GM12878 (cell line): ENCODE measurements around the gene NTN3. TPM values are rescaled to one million over a fixed set of nuclear protein-coding genes. Genes with fewer than 3 reads are reported as not detected.
A peak's percentile ranks its signal among the peaks of the same experiment; 100 is the strongest.

Experiments used
- ATAC-seq: fragments of 200-7000 bp; cut with Tn5 transposase; 3 replicates; pipeline ENCODE4 v1.9.1; 2020; ENCODE audit warnings: mild to moderate bottlenecking, moderate library complexity
- BruUV-seq: library from RNA; stranded (reverse); fragments of 400-500 nt; replicated peaks from 2 replicates; lab custom pipeline; 2021; lab: Mats Ljungman, UMichigan
- CTCF ChIA-PET: fragments of 300-600 bp; sonication (Branson Sonifier 250); formaldehyde crosslinking; extraction: SDS; loops from one replicate; lab custom pipeline; 2021; ENCODE audit warnings: inconsistent platforms; lab: Yijun Ruan, JAX
- POLR2A ChIA-PET: fragments of 350-600 bp; formaldehyde crosslinking; extraction: SDS; loops from one replicate; lab custom pipeline; 2021; ENCODE audit warnings: inconsistent platforms; lab: Charles Lee
- RAD21 ChIA-PET: fragments of 300-600 bp; sonication (Branson Sonifier 250); formaldehyde crosslinking; loops from one replicate; lab custom pipeline; 2023; ENCODE audit warnings: antibody characterized with exemption; ENCODE audit not compliant: unreplicated experiment; lab: Charles Lee
- SMC1A ChIA-PET: fragments of 300-600 bp; sonication (Branson Sonifier 250); formaldehyde crosslinking; loops from one replicate; lab custom pipeline; 2023; ENCODE audit not compliant: unreplicated experiment, uncharacterized antibody; lab: Charles Lee
- DNase-seq: peaks from one replicate; pipeline ENCODE4 v3.0.0-alpha.2; 2011; ENCODE audit warnings: low read depth, low spot score
- FAIRE-seq: peaks from 3 replicates; lab custom pipeline; 2011; peaks lifted over from hg19 to GRCh38; lab: Jason Lieb, UNC
- H2AFZ ChIP-seq: 2 replicates; pipeline ENCODE4 v1.6.0; 2011; ENCODE audit warnings: low read depth, low read length, control low read depth; ENCODE audit not compliant: control insufficient read depth
- H3K27ac ChIP-seq: 2 replicates; pipeline ENCODE4 v1.5.1; 2011; ENCODE audit warnings: control low read depth; ENCODE audit not compliant: control insufficient read depth, insufficient read depth
- H3K27me3 ChIP-seq, 2 experiments: replicated peaks in 1 of 2; 2 replicates each; pipeline versions ENCODE4 v1.6.0 to v1.6.1; 2011; ENCODE audit warnings: low read length in 1 of 2; ENCODE audit not compliant: control insufficient read depth in 2 of 2, insufficient read depth in 2 of 2
- H3K36me3 ChIP-seq, 2 experiments: 2 replicates each; pipeline ENCODE4 v1.5.1; 2011; ENCODE audit warnings: low read length in 1 of 2; ENCODE audit not compliant: control insufficient read depth in 2 of 2, insufficient read depth in 2 of 2
- H3K4me1 ChIP-seq: 2 replicates; pipeline ENCODE4 v1.6.1; 2011; ENCODE audit warnings: mild to moderate bottlenecking, low read length, moderate library complexity, mixed read lengths; ENCODE audit not compliant: control insufficient read depth, insufficient read depth
- H3K4me2 ChIP-seq: 2 replicates; pipeline ENCODE4 v1.6.0; 2011; ENCODE audit warnings: control low read depth; ENCODE audit not compliant: control insufficient read depth, insufficient read depth
- H3K4me3 ChIP-seq: fragments of 200-600 bp; sonication (generic); 2 replicates; pipeline ENCODE4 v1.5.1; 2016
- H3K79me2 ChIP-seq: 2 replicates; pipeline ENCODE4 v1.6.0; 2011; ENCODE audit warnings: low read length; ENCODE audit not compliant: control insufficient read depth, insufficient read depth
- H3K9ac ChIP-seq: 2 replicates; pipeline ENCODE4 v1.8.0; 2011; ENCODE audit warnings: low read length, control low read depth, mixed read lengths; ENCODE audit not compliant: control insufficient read depth, insufficient read depth
- H3K9me3 ChIP-seq: replicated peaks from 3 replicates; pipeline ENCODE4 v1.5.1; 2011; ENCODE audit warnings: mild to moderate bottlenecking, low read length; ENCODE audit not compliant: control insufficient read depth, insufficient read depth
- H4K20me1 ChIP-seq: 2 replicates; pipeline ENCODE4 v1.6.0; 2011; ENCODE audit not compliant: control insufficient read depth, insufficient read depth
- CBX3 ChIP-seq: fragments of 200-600 bp; sonication (generic); IDR thresholded peaks from 2 replicates; pipeline ENCODE4 v1.6.1; 2016; ENCODE audit warnings: low read depth, borderline replicate concordance
- GATAD2B ChIP-seq: fragments of 450-650 bp; conservative IDR thresholded peaks from 2 replicates; pipeline ENCODE4 v1.6.1; 2017; ENCODE audit warnings: low read depth, mild to moderate bottlenecking, moderate library complexity
- NBN ChIP-seq: fragments of 450-650 bp; IDR thresholded peaks from 2 replicates; pipeline ENCODE4 v1.6.1; 2016
- PKNOX1 ChIP-seq: fragments of 450-650 bp; IDR thresholded peaks from 2 replicates; pipeline ENCODE4 v1.6.1; 2016; ENCODE audit warnings: mild to moderate bottlenecking
- SP1 ChIP-seq: IDR thresholded peaks from one replicate; pipeline ENCODE4 v1.6.1; 2011; ENCODE audit warnings: low read depth, low read length
- TCF12 ChIP-seq: IDR thresholded peaks from 2 replicates; pipeline ENCODE4 v1.6.1; 2011; ENCODE audit warnings: low read depth, mild to moderate bottlenecking, low read length
- WGBS: methylation state at CpG from one replicate; pipeline ENCODE4 v1.1.6; 2016; ENCODE audit warnings: low lambda C conversion rate; ENCODE audit not compliant: insufficient replicate concordance, insufficient coverage; ENCODE audit errors: missing lambda C conversion rate; 5-methylcytosine and 5-hydroxymethylcytosine counted together
- in situ Hi-C: fragments of 300-500 bp; cut with MboI; formaldehyde crosslinking; loops from 9 replicates; pipeline ENCODE4 v1.14.3; 2018; ENCODE audit warnings: mixed read lengths
- intact Hi-C: fragments of 100-400 bp; cut with micrococcal nuclease; formaldehyde crosslinking; loops from one replicate; pipeline ENCODE4 v1.14.2; 2022; ENCODE audit not compliant: unreplicated experiment
- polyA plus RNA-seq, 11 experiments: library from polyadenylated mRNA; depleted of rRNA in 4 of 11; unstranded in 6 of 11; stranded (reverse) in 5 of 11; fragments of >200 nt; fragmentation: Nextera tagmentation in 4 of 11; fragmentation: Illumina TruSeq in 1 of 11; extraction: Ambion mirVana in 4 of 11; extraction: Trizol in 1 of 11; gene quantifications; 1 replicate in 1 of 11; 2 replicates in 10 of 11; pipeline versions ENCODE4 v1.2.1 to v1.2.3, GENCODE V29; 2011 to 2016; ENCODE audit warnings: inconsistent platforms in 2 of 11, missing spikeins in 2 of 11, low read depth in 1 of 11
- total RNA-seq, 4 experiments: library from RNA; depleted of rRNA in 3 of 4; stranded (reverse); fragments of >200 nt in 3 of 4; fragmentation: Illumina TruSeq in 1 of 4; extraction: Trizol in 1 of 4; gene quantifications; 2 replicates each; pipeline versions ENCODE4 v1.2.1 to v1.2.3, GENCODE V29; 2013 to 2021
- TF ChIP-seq, protein P1 (sequence below): fragments of 450-650 bp; IDR thresholded peaks from 2 replicates; pipeline ENCODE4 v1.6.1; 2017; ENCODE audit warnings: mild to moderate bottlenecking, moderate library complexity
- TF ChIP-seq, protein P2 (sequence below): IDR thresholded peaks from 2 replicates; pipeline ENCODE4 v1.6.1; 2011; ENCODE audit warnings: borderline replicate concordance, low read depth, mild to moderate bottlenecking, moderate library complexity, low read length; ENCODE audit not compliant: insufficient read depth, poor library complexity, severe bottlenecking

The NTN3 gene
- total and polyA plus RNA-seq, 10 of the 15 experiments (the other 5 are each of a cell fraction or from before 2014, with no cell fraction given): 0.04 TPM; not detected in 9

- TF ChIP-seq, protein P1, sequence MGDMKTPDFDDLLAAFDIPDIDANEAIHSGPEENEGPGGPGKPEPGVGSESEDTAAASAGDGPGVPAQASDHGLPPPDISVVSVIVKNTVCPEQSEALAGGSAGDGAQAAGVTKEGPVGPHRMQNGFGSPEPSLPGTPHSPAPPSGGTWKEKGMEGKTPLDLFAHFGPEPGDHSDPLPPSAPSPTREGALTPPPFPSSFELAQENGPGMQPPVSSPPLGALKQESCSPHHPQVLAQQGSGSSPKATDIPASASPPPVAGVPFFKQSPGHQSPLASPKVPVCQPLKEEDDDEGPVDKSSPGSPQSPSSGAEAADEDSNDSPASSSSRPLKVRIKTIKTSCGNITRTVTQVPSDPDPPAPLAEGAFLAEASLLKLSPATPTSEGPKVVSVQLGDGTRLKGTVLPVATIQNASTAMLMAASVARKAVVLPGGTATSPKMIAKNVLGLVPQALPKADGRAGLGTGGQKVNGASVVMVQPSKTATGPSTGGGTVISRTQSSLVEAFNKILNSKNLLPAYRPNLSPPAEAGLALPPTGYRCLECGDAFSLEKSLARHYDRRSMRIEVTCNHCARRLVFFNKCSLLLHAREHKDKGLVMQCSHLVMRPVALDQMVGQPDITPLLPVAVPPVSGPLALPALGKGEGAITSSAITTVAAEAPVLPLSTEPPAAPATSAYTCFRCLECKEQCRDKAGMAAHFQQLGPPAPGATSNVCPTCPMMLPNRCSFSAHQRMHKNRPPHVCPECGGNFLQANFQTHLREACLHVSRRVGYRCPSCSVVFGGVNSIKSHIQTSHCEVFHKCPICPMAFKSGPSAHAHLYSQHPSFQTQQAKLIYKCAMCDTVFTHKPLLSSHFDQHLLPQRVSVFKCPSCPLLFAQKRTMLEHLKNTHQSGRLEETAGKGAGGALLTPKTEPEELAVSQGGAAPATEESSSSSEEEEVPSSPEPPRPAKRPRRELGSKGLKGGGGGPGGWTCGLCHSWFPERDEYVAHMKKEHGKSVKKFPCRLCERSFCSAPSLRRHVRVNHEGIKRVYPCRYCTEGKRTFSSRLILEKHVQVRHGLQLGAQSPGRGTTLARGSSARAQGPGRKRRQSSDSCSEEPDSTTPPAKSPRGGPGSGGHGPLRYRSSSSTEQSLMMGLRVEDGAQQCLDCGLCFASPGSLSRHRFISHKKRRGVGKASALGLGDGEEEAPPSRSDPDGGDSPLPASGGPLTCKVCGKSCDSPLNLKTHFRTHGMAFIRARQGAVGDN: no peak
Measured at GRCh38 chr16:2468233-2468724, 2.8 kb upstream of the NTN3 start (continued).

DNA sequence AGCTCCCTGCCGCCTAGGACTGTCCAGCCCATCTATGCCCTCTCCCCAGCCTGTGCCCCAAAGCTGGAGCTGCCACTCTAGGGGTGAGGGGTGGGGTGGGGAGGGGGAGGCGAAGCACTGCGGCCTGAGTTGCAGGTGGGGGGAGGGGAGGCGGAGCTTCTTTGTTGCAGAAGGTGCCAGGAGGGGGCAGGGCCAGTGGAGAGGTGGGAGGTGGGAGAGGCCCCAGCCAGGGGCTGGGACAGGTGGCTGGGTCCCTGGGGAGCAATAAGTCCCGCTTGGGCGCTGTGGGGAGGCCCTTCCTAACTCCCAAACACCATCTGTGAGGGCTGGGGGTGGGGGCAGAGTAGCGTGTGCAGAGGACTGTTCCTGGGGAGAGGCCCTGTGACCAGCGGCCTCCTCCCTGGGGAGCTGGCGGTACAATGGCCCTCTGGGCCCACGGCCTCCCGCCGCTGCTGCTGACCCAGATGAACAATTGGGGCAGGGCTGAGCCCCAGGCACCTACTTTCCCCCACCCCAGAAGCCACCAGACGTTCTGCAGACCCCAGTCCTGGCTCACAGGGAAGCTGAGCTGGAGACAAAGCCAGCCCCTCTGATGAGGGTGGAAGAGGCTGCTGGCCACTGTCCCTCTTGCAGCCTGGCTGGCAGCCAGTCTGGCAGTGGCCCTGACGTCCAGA, 2.2 kb upstream of the NTN3 start:
- peak overlapping the region; percentile 72; the same call in 1 of the 2 replicates for H3K4me3 ChIP-seq
- no peak for FAIRE-seq
- TF ChIP-seq, protein P1: peak; percentile 40
- peak; percentile 79 for TF ChIP-seq NBN
- peak; percentile 95 for TF ChIP-seq GATAD2B
- TF ChIP-seq SP1: peak; percentile 52
- TF ChIP-seq, protein P2, sequence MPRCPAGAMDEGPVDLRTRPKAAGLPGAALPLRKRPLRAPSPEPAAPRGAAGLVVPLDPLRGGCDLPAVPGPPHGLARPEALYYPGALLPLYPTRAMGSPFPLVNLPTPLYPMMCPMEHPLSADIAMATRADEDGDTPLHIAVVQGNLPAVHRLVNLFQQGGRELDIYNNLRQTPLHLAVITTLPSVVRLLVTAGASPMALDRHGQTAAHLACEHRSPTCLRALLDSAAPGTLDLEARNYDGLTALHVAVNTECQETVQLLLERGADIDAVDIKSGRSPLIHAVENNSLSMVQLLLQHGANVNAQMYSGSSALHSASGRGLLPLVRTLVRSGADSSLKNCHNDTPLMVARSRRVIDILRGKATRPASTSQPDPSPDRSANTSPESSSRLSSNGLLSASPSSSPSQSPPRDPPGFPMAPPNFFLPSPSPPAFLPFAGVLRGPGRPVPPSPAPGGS: peak; percentile 20
- peak; percentile 98 for TF ChIP-seq TCF12
- TF ChIP-seq CBX3: no peak
- TF ChIP-seq PKNOX1: no peak

More for the DNA sequence above, 2.2 kb upstream of the NTN3 start:
- peak; percentile 49 for DNase-seq
- intact Hi-C loops: loop anchor here (5.0 kb wide), 1 partner anchor 38 kb away; no protein-coding TSS in a partner anchor
- ATAC-seq: peak; percentile 69
- Histone ChIP-seq H2AFZ (peak overlapping the region; percentile 24; the same call in 1 of the 2 replicates), H3K4me2 (peak overlapping the region; percentile 90), H3K9me3 (no peaks in the 10 kb centered on the region), H3K27ac (peak overlapping the region; percentile 24; the same call in 1 of the 2 replicates), H4K20me1 (no peaks in the 10 kb centered on the region), H3K27me3 (peaks cover 0 to 2% of the 10 kb centered on the region in 2 experiments; a peak in 1 of 4 replicates), H3K36me3 (no peaks in the 10 kb centered on the region), H3K4me1 (peaks cover 17% of the 10 kb centered on the region), H3K79me2 (no peaks in the 10 kb centered on the region), H3K9ac (peak overlapping the region; percentile 24)
- RAD21 ChIA-PET: interaction anchor here (0.5 to 3.5 kb wide), 9 partner anchors 9 to 84 kb away, joined by 3 to 17 read pairs (median 4); partner anchors contain the start of genes CCNF and TEDC2
- no TSS peak for BruUV-seq
- CTCF ChIA-PET: interaction anchor here (0.6 to 2.6 kb wide), 11 partner anchors 9 to 314 kb away, joined by 3 to 20 read pairs (median 4); partner anchors contain the start of genes CCNF, TEDC2 and TRAF7
- WGBS: 2% methylated on average over 12 of the region's 14 CpGs
- in situ Hi-C loops: no loop called here
- SMC1A ChIA-PET: interaction anchor here (0.7 to 2.5 kb wide), 4 partner anchors 10 to 41 kb away, joined by 3 to 8 read pairs (median 6); partner anchors contain the start of gene CCNF
- POLR2A ChIA-PET: interaction anchor here (0.6 to 2.5 kb wide), 13 partner anchors 9 to 1801 kb away, joined by 3 to 11 read pairs (median 5); partner anchors contain the start of genes ABCA3, ECI1, RHOT2 and TEDC2
